ENCODE data around the gene CHST1.

The CHST1 gene

DNA sequence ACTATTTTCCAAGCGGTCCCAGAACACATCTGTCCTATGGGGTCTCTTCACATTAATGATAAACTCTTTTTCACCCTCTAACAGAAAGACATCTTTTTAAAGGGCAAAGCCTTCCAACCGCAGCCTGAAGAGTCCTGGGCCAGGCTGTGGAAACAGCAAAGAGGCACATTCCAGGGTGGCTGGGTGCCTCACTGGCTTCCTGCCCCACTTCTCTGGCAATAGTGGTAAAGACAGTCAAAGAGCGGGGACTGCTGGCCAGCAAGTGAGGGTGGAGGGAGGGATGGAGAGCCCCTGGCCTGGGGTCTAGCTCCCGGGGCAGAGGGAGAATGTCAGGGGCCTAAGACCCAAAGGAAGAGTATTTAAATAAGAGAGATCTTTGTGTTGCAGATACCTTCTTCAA is 10.2 kb upstream of the CHST1 start:
- TF ChIP-seq TAF1 (IDR thresholded peaks at IDR 0.05; ENCODE audit: borderline replicate concordance, insufficient read depth, low read length), result no peak
- TF ChIP-seq SIN3A (IDR thresholded peaks at IDR 0.05; ENCODE audit: borderline replicate concordance, insufficient read depth, low read length), result no peak
- TF ChIP-seq REST (IDR thresholded peaks at IDR 0.05; ENCODE audit: insufficient read depth in 1 of 2, low read depth in 2 of 2, low read length in 2 of 2), result no peak

DNA sequence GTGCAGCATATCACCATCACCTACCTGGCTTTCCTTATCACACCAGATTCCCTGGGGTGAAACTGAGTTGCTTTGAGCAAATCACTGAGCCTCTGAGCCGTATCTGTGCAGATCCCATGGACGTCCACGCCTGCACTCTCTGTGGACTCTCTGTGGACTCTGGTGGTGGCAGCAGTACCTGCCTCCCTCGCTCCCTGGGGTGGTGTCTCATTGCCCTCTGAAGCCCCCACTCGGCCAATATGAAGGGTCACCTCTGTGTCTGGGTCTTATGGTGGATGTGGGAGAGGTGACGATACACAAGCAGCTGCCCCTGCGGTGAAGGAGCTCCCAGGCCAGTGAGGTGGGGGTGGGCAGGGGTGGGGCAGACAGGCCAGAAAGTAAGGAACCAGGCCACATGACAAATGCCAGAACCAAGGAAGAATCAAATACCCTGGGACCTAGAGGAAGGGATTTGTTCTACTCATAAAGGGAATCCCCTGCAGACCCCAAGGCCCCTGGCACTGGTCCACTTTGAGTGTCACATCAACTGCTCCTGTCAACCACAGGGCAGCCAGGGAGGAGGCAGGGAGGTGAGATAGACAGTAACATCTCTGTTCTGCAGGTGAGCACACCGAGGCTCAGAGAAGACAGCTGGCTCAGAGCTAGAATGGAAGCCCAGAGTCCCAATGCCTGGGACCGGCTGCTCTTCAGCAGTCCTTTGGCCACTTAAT is 9.2 kb upstream of the CHST1 start:
- TF ChIP-seq REST (IDR thresholded peaks at IDR 0.05; ENCODE audit: insufficient read depth in 1 of 2, low read depth in 2 of 2, low read length in 2 of 2), result no peak
- no peak for TF ChIP-seq POLR2AphosphoS5 (IDR thresholded peaks at IDR 0.05; ENCODE audit: low read depth, low read length)
- TF ChIP-seq TAF1 (IDR thresholded peaks at IDR 0.05; ENCODE audit: borderline replicate concordance, insufficient read depth, low read length), result no peak
- TF ChIP-seq FOXP2 (optimal IDR thresholded peaks at IDR 0.05; ENCODE audit: borderline replicate concordance, extremely low read depth, extremely low read length, insufficient read depth), result no peak
- TF ChIP-seq SIN3A (IDR thresholded peaks at IDR 0.05; ENCODE audit: borderline replicate concordance, insufficient read depth, low read length), result no peak

DNA sequence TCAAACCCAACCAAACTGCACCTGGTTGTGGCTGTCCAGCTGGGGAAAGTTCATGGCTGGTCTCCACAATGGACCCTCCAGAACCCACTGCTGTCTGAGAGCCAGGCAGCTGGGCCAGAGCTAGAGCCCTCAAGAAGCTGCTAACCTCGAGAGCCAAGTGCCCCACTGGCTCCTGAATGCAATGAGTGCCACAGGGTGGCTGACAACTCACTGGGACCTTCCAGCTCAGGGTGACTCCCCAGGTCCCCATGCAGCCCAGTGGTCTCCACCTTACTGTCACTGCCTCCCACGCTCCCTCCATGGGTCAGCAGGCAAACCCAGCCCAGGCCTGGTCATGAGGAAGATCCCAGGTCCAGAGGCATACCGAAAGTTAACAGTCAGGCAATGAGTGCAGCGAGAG is 8.0 kb upstream of the CHST1 start:
- TF ChIP-seq REST (IDR thresholded peaks at IDR 0.05; ENCODE audit: insufficient read depth in 1 of 2, low read depth in 2 of 2, low read length in 2 of 2) (no peak), FOXP2 (optimal IDR thresholded peaks at IDR 0.05; ENCODE audit: borderline replicate concordance, extremely low read depth, extremely low read length, insufficient read depth) (no peak), POLR2AphosphoS5 (IDR thresholded peaks at IDR 0.05; ENCODE audit: low read depth, low read length) (no peak), TAF1 (IDR thresholded peaks at IDR 0.05; ENCODE audit: borderline replicate concordance, insufficient read depth, low read length) (no peak), SIN3A (IDR thresholded peaks at IDR 0.05; ENCODE audit: borderline replicate concordance, insufficient read depth, low read length) (no peak)

DNA sequence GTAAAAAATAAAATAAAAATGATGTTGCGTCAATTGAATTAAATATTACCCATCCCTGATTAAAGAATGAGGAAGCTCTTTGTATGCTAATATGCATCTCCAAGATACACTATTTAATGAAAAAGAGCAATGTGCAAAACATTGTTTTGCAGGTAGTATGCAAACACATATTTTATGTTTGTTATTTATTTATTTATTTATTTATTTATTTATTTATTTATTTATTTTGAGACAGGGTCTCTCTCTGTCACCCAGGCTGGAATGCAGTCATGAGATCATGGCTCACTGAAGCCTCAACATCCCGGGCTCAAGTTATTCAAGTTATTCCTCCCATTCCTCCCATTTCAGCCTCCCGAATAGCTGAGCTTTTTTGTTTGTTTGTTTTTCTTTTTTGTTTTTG is 7.2 kb upstream of the CHST1 start:
- TF ChIP-seq REST (IDR thresholded peaks at IDR 0.05; ENCODE audit: insufficient read depth in 1 of 2, low read depth in 2 of 2, low read length in 2 of 2) (no peak), SIN3A (IDR thresholded peaks at IDR 0.05; ENCODE audit: borderline replicate concordance, insufficient read depth, low read length) (no peak), FOXP2 (optimal IDR thresholded peaks at IDR 0.05; ENCODE audit: borderline replicate concordance, extremely low read depth, extremely low read length, insufficient read depth) (no peak), TAF1 (IDR thresholded peaks at IDR 0.05; ENCODE audit: borderline replicate concordance, insufficient read depth, low read length) (no peak), POLR2AphosphoS5 (IDR thresholded peaks at IDR 0.05; ENCODE audit: low read depth, low read length) (no peak)

Data from PFSK-1 (cell line).